ENCODE results near the gene AK9. TPM values are rescaled to one million over a fixed set of nuclear protein-coding genes. Genes with fewer than 3 reads are reported as not detected.

The AK9 gene
- total RNA-seq, 1 donor from 2014 or later, result 8.2 TPM

DNA sequence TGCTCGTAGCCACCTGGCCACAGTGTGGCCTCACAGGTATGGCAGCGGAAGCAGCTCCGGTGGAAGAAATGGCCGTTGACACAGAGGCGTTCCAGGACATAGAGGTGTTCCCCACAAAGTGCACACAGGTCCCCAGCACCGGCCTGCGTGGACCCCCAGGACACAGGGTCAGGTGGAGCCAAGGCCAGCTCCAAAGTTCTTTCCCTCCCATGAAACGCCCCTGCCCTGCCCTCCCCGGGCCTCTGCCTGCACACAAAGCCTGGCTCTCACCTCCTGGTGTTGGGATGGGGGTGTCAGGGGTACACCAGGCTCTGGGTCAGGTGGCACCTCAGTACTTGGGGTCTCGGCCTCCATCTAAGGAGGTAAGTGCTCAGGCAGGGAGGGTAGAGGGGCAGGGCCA is 243.9 kb downstream of the AK9 start:
- H3K27me3 ChIP-seq, result no peaks in the 10 kb centered on the region
- H3K9ac ChIP-seq, result no peak overlapping the region
- Mint-ChIP-seq H3K36me3 (peaks cover 21% of the 10 kb centered on the region), H3K27me3 (ENCODE audit: insufficient read depth, low read depth) (peaks cover 9% of the 10 kb centered on the region), H3K4me1 (peaks cover 5% of the 10 kb centered on the region), H3K9me3 (no peaks in the 10 kb centered on the region), H3K27ac (no peak overlapping the region), H3K4me3 (no peak overlapping the region)
- H3K4me1 ChIP-seq, result no peaks in the 10 kb centered on the region
- no peaks in the 10 kb centered on the region for H3F3A ChIP-seq (ENCODE audit: low read depth)
- H3K36me3 ChIP-seq, result no peaks in the 10 kb centered on the region
- H3K4me3 ChIP-seq, result no peak overlapping the region
- H3K4me2 ChIP-seq, result no peak overlapping the region
- H3K79me2 ChIP-seq (ENCODE audit: low read depth), result no peaks in the 10 kb centered on the region
- no peaks in the 10 kb centered on the region for H3K9me3 ChIP-seq (ENCODE audit: low read depth)
- H3K27ac ChIP-seq, result no peak overlapping the region
- H4K20me1 ChIP-seq (ENCODE audit: low read depth), result peaks cover 4% of the 10 kb centered on the region
- TF ChIP-seq, protein P1, sequence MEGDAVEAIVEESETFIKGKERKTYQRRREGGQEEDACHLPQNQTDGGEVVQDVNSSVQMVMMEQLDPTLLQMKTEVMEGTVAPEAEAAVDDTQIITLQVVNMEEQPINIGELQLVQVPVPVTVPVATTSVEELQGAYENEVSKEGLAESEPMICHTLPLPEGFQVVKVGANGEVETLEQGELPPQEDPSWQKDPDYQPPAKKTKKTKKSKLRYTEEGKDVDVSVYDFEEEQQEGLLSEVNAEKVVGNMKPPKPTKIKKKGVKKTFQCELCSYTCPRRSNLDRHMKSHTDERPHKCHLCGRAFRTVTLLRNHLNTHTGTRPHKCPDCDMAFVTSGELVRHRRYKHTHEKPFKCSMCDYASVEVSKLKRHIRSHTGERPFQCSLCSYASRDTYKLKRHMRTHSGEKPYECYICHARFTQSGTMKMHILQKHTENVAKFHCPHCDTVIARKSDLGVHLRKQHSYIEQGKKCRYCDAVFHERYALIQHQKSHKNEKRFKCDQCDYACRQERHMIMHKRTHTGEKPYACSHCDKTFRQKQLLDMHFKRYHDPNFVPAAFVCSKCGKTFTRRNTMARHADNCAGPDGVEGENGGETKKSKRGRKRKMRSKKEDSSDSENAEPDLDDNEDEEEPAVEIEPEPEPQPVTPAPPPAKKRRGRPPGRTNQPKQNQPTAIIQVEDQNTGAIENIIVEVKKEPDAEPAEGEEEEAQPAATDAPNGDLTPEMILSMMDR (IDR thresholded peaks at IDR 0.05), result no peak
- TF ChIP-seq EZH2 (IDR thresholded peaks at IDR 0.05) (no peak), EZH2phosphoT487 (IDR thresholded peaks at IDR 0.05) (no peak)
- no peak for DNase-seq (ENCODE audit: low spot score)
- H2AFZ ChIP-seq (replicated peaks), result no peak overlapping the region

DNA sequence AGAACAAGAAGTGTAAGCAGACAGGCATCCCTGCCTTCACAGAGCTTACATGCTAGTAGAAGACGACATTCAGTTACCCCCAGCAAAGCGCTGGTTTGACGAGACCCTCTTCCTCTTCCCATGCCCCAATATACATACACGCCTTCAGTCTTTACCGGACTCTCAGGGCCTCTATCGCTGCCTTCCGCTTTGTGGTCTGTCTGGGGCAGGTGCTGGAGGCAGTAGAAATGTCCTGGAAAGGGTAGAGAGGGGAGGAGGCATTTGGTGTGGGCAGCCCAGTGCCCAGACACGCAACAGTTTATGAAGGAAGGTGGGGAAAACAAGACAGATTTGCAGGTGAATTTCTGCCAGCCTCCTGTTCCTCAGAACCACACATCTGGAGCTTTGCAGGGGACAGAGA is 244.5 kb downstream of the AK9 start:
- H3K27ac Mint-ChIP-seq, result no peak overlapping the region
- peaks cover 5% of the 10 kb centered on the region for H3K4me1 ChIP-seq
- H3K36me3 Mint-ChIP-seq, result peaks cover 17% of the 10 kb centered on the region

DNA sequence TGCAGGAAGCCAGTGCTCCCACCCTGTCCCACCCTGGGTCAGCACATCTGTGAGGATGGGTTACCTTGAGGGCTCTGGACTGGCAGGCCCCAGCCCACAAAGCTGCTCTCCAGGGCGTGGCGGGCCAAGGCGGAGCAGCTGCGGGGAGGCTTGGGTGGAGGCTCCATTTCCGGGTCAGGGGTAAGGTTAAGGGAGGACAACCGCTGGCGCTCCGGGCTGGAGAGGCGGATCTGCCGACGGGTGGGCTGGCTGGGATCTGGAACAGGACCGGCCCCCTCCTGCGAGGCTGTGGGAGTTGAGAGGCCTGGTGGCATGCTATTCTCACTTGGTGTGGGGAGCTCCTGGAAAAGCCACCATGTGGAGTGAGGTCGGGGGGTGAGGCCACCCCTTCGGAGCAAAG is 244.9 kb downstream of the AK9 start:
- TF ChIP-seq EZH2 (IDR thresholded peaks at IDR 0.05) (no peak), EZH2phosphoT487 (IDR thresholded peaks at IDR 0.05) (no peak)
- TF ChIP-seq, protein P1 (IDR thresholded peaks at IDR 0.05), result no peak
- no peak for DNase-seq (ENCODE audit: low spot score)
- H3K27me3 ChIP-seq, result no peaks in the 10 kb centered on the region
- Mint-ChIP-seq H3K4me3 (no peak overlapping the region), H3K27me3 (ENCODE audit: insufficient read depth, low read depth) (peaks cover 10% of the 10 kb centered on the region), H3K27ac (no peak overlapping the region), H3K4me1 (peaks cover 15% of the 10 kb centered on the region), H3K36me3 (peaks cover 17% of the 10 kb centered on the region), H3K9me3 (no peaks in the 10 kb centered on the region)
- H4K20me1 ChIP-seq (ENCODE audit: low read depth), result peaks cover 4% of the 10 kb centered on the region
- no peak overlapping the region for H3K9ac ChIP-seq
- no peaks in the 10 kb centered on the region for H3K9me3 ChIP-seq (ENCODE audit: low read depth)
- H3K4me1 ChIP-seq, result peaks cover 7% of the 10 kb centered on the region
- H3K36me3 ChIP-seq, result no peaks in the 10 kb centered on the region
- H3K4me3 ChIP-seq, result no peak overlapping the region
- H2AFZ ChIP-seq (replicated peaks), result no peak overlapping the region
- H3F3A ChIP-seq (ENCODE audit: low read depth), result peaks cover 5% of the 10 kb centered on the region
- no peak overlapping the region for H3K27ac ChIP-seq
- H3K79me2 ChIP-seq (ENCODE audit: low read depth), result no peaks in the 10 kb centered on the region
- H3K4me2 ChIP-seq, result no peak overlapping the region

More for the DNA sequence above, 244.5 kb downstream of the AK9 start:
- Histone ChIP-seq H3K4me2 (no peak overlapping the region), H3K27me3 (no peaks in the 10 kb centered on the region), H3K27ac (no peak overlapping the region), H3K9ac (no peak overlapping the region), H3F3A (ENCODE audit: low read depth) (peaks cover under 1% of the 10 kb centered on the region), H2AFZ (replicated peaks) (no peak overlapping the region), H4K20me1 (ENCODE audit: low read depth) (peaks cover 4% of the 10 kb centered on the region), H3K4me3 (no peak overlapping the region), H3K9me3 (ENCODE audit: low read depth) (no peaks in the 10 kb centered on the region), H3K36me3 (no peaks in the 10 kb centered on the region), H3K79me2 (ENCODE audit: low read depth) (no peaks in the 10 kb centered on the region)
- TF ChIP-seq EZH2phosphoT487 (IDR thresholded peaks at IDR 0.05) (no peak), EZH2 (IDR thresholded peaks at IDR 0.05) (no peak)
- TF ChIP-seq, protein P1 (IDR thresholded peaks at IDR 0.05), result no peak
- no peak for DNase-seq (ENCODE audit: low spot score)
- Mint-ChIP-seq H3K9me3 (no peaks in the 10 kb centered on the region), H3K4me1 (peaks cover 11% of the 10 kb centered on the region), H3K27me3 (ENCODE audit: insufficient read depth, low read depth) (peaks cover 9% of the 10 kb centered on the region), H3K4me3 (no peak overlapping the region)

Measured in neural progenitor cell (in vitro differentiated cells).